SK-N-SH (cell line): ENCODE results near the gene ALKBH6. TPM values are rescaled to one million over a fixed set of nuclear protein-coding genes. Genes with fewer than 3 reads are reported as not detected.
A peak's percentile ranks its signal among the peaks of the same experiment; 100 is the strongest.

Source experiments
- CTCF ChIA-PET: fragments of 300-600, 350-600 bp; formaldehyde crosslinking; extraction: SDS; loops from one replicate; lab custom pipeline; 2021; lab: Yijun Ruan, JAX
- POLR2A ChIA-PET: fragments of 350-600 bp; sonication (Branson Sonifier 250); formaldehyde crosslinking; extraction: SDS; loops from one replicate; lab custom pipeline; 2020; ENCODE audit warnings: antibody characterized with exemption, inconsistent platforms; lab: Yijun Ruan, JAX
- DNase-seq: peaks from one replicate; pipeline ENCODE4 v3.0.0; 2012
- H2AFZ ChIP-seq: fragments of 200-600 bp; sonication (generic); 2 replicates; pipeline ENCODE4 v1.8.1; 2016; ENCODE audit warnings: antibody characterized with exemption, mild to moderate bottlenecking, low read depth
- H3F3A ChIP-seq: fragments of 200-600 bp; sonication (generic); replicated peaks from 2 replicates; pipeline ENCODE3; 2016; ENCODE audit warnings: antibody characterized with exemption, mild to moderate bottlenecking; ENCODE audit not compliant: insufficient read depth
- H3K27ac ChIP-seq, 2 experiments: fragments of 200-500 bp in 1 of 2; fragments of 200-600 bp in 1 of 2; sonication (Bioruptor generic) in 1 of 2; sonication (generic), shearing (Covaris generic) in 1 of 2; 2 replicates each; pipeline versions ENCODE4 v1.5.1 to v1.6.1; 2014 to 2016; ENCODE audit warnings: low read depth in 2 of 2, inconsistent platforms in 1 of 2, low read length in 1 of 2, mild to moderate bottlenecking in 1 of 2, mixed read lengths in 1 of 2
- H3K27me3 ChIP-seq: fragments of 200-600 bp; sonication (generic), shearing (Covaris generic); 2 replicates; pipeline ENCODE4 v1.6.1; 2016; ENCODE audit warnings: mixed run types; ENCODE audit not compliant: insufficient read depth
- H3K36me3 ChIP-seq, 2 experiments: fragments of 200-500 bp in 1 of 2; fragments of 200-600 bp in 1 of 2; sonication (Bioruptor generic) in 1 of 2; sonication (generic) in 1 of 2; replicated peaks in 1 of 2; 2 replicates each; pipeline versions ENCODE3 to v1.5.1; 2014 to 2016; ENCODE audit warnings: low read length in 1 of 2, mild to moderate bottlenecking in 1 of 2; ENCODE audit not compliant: insufficient read depth in 2 of 2, control insufficient read depth in 1 of 2
- H3K4me1 ChIP-seq, 2 experiments: fragments of 200-500 bp in 1 of 2; fragments of 200-600 bp in 1 of 2; sonication (Bioruptor generic) in 1 of 2; sonication (generic), shearing (Covaris generic) in 1 of 2; 2 replicates each; pipeline versions ENCODE4 v1.5.1 to v1.6.1; 2014 to 2016; ENCODE audit warnings: low read depth in 1 of 2, low read length in 1 of 2, mixed run types in 1 of 2; ENCODE audit not compliant: insufficient read depth in 2 of 2, control insufficient read depth in 1 of 2
- H3K4me2 ChIP-seq: fragments of 200-600 bp; sonication (generic), shearing (Covaris generic); 2 replicates; pipeline ENCODE4 v1.6.1; 2017; ENCODE audit warnings: mixed run types
- H3K4me3 ChIP-seq, 2 experiments: fragments of 200-500 bp in 1 of 2; fragments of 200-600 bp in 1 of 2; sonication (Bioruptor generic) in 1 of 2; sonication (generic), shearing (Covaris generic) in 1 of 2; 2 replicates each; pipeline versions ENCODE4 v1.5.1 to v1.8.1; 2014 to 2016; ENCODE audit warnings: low read depth in 2 of 2, inconsistent platforms in 1 of 2, low read length in 1 of 2, mild to moderate bottlenecking in 1 of 2, mixed read lengths in 1 of 2, moderate library complexity in 1 of 2
- H3K79me2 ChIP-seq: fragments of 200-600 bp; sonication (generic); 2 replicates; pipeline ENCODE4 v1.8.1; 2017; ENCODE audit warnings: mild to moderate bottlenecking; ENCODE audit not compliant: insufficient read depth
- H3K9ac ChIP-seq: fragments of 200-600 bp; sonication (generic); 2 replicates; pipeline ENCODE4 v1.6.1; 2017; ENCODE audit warnings: mixed run types
- H3K9me2 ChIP-seq: fragments of 200-600 bp; sonication (generic); 2 replicates; pipeline ENCODE4 v1.6.1; 2017; ENCODE audit warnings: mixed run types
- H3K9me3 ChIP-seq: fragments of 200-600 bp; sonication (generic); 2 replicates; pipeline ENCODE4 v1.6.1; 2017; ENCODE audit warnings: mixed run types, mild to moderate bottlenecking, moderate library complexity
- H4K20me1 ChIP-seq: fragments of 200-600 bp; sonication (generic); 2 replicates; pipeline ENCODE4 v1.6.1; 2017; ENCODE audit warnings: mild to moderate bottlenecking, mixed run types; ENCODE audit not compliant: insufficient read depth
- CTCF ChIP-seq: fragments of 200-600 bp; sonication (generic); IDR thresholded peaks from 2 replicates; pipeline ENCODE4 v1.6.1; 2017; ENCODE audit warnings: antibody characterized with exemption, mild to moderate bottlenecking, moderate library complexity
- FOXJ3 ChIP-seq: sonication (generic); formaldehyde crosslinking; IDR thresholded peaks from 2 replicates; pipeline ENCODE4 v1.5.1; 2020; ENCODE audit warnings: mild to moderate bottlenecking, missing genetic modification reagents
- JUND ChIP-seq: IDR thresholded peaks from 2 replicates; pipeline ENCODE4 v1.4.0; 2012
- MEF2A ChIP-seq: IDR thresholded peaks from 2 replicates; pipeline ENCODE4 v1.4.0; 2012; ENCODE audit warnings: low read depth, borderline replicate concordance
- MXI1 ChIP-seq: IDR thresholded peaks from 2 replicates; pipeline ENCODE4 v1.6.1; 2012; ENCODE audit warnings: mild to moderate bottlenecking, low read depth, low read length, improper control_type of control experiment
- NRF1 ChIP-seq: IDR thresholded peaks from 2 replicates; pipeline ENCODE4 v1.6.1; 2012; ENCODE audit warnings: low read depth, mild to moderate bottlenecking, low read length
- PBX3 ChIP-seq: IDR thresholded peaks from 2 replicates; pipeline ENCODE4; 2012
- TAF1 ChIP-seq: IDR thresholded peaks from 2 replicates; pipeline ENCODE4 v1.6.1; 2012; ENCODE audit warnings: low read depth, mild to moderate bottlenecking, low read length, moderate library complexity, borderline replicate concordance
- WGBS: methylation state at CpG from one replicate; pipeline ENCODE4 v1.1.6; 2017; ENCODE audit warnings: low lambda C conversion rate; 5-methylcytosine and 5-hydroxymethylcytosine counted together
- polyA plus RNA-seq, 3 experiments: library from polyadenylated mRNA; depleted of rRNA; stranded (reverse); fragments of >200 nt; gene quantifications; 2 replicates each; pipeline ENCODE4 v1.2.3, GENCODE V29; 2012

Gene ALKBH6
- polyA plus RNA-seq, 1 of the 3 experiments (the other 2 are of a cell fraction) = 29.9 TPM

- H3K4me2 ChIP-seq = no peak overlapping the region
- no peaks in the 10 kb centered on the region for H3K79me2 ChIP-seq
- H3K9me3 ChIP-seq = no peaks in the 10 kb centered on the region
- H2AFZ ChIP-seq = no peak overlapping the region
- no peak overlapping the region for H3K27ac ChIP-seq
- no peaks in the 10 kb centered on the region; a peak in 1 of 4 replicates for H3K4me1 ChIP-seq
- no peaks in the 10 kb centered on the region for H3F3A ChIP-seq
- H3K36me3 ChIP-seq = no peaks in the 10 kb centered on the region
- CTCF ChIA-PET = no interaction called here
- H3K9ac ChIP-seq = no peak overlapping the region
- H3K4me3 ChIP-seq = no peak overlapping the region
- no peak for DNase-seq
- no peaks in the 10 kb centered on the region for H3K9me2 ChIP-seq
- POLR2A ChIA-PET = no interaction called here
- WGBS = 50% methylated on average over 3 of the region's 3 CpGs
- no peaks in the 10 kb centered on the region for H4K20me1 ChIP-seq
- peaks cover 7% of the 10 kb centered on the region; the same call in 1 of the 2 replicates for H3K27me3 ChIP-seq
- no peak for TF ChIP-seq PBX3
Observed at GRCh38 chr19:35988824-35989223, 25.2 kb downstream of the ALKBH6 start.

- Histone ChIP-seq H3K27me3 (peaks cover 7% of the 10 kb centered on the region; the same call in 1 of the 2 replicates), H3K36me3 (no peaks in the 10 kb centered on the region), H3K4me2 (peak overlapping the region; percentile 78; the same call in 1 of the 2 replicates), H3K4me3 (peak overlapping the region; percentile 28 to 48; a peak in 2 of 4 replicates), H4K20me1 (no peaks in the 10 kb centered on the region), H3K9me3 (no peaks in the 10 kb centered on the region), H3K79me2 (no peaks in the 10 kb centered on the region), H3K27ac (no peak overlapping the region), H3K9me2 (no peaks in the 10 kb centered on the region), H3K9ac (no peak overlapping the region), H3F3A (no peaks in the 10 kb centered on the region), H2AFZ (no peak overlapping the region), H3K4me1 (no peaks in the 10 kb centered on the region)
- ChIA-PET CTCF (interaction anchor here (0.6 to 1.8 kb wide), 5 partner anchors 17 to 257 kb away, joined by 3 to 4 read pairs (median 3); no protein-coding TSS in a partner anchor), POLR2A (no interaction called here)
- 16% methylated on average over 8 of the region's 8 CpGs for WGBS
- no peak for DNase-seq
- no peak for TF ChIP-seq CTCF
- no peak for TF ChIP-seq JUND
- TF ChIP-seq MEF2A = no peak
- TF ChIP-seq TAF1 = no peak
Observed at GRCh38 chr19:35987571-35987896, 26.5 kb downstream of the ALKBH6 start.

- DNase-seq = peak; percentile 90
- ChIA-PET POLR2A (no interaction called here), CTCF (interaction anchor here (0.6 to 1.8 kb wide), 5 partner anchors 18 to 258 kb away, joined by 3 to 4 read pairs (median 3); no protein-coding TSS in a partner anchor)
- Histone ChIP-seq H3K9me3 (no peaks in the 10 kb centered on the region), H2AFZ (no peak overlapping the region), H3K27ac (no peak overlapping the region), H3K4me3 (peak overlapping the region; percentile 28 to 48), H3K36me3 (no peaks in the 10 kb centered on the region), H3K79me2 (no peaks in the 10 kb centered on the region), H3K4me2 (peak overlapping the region; percentile 78; the same call in 1 of the 2 replicates), H3K4me1 (no peaks in the 10 kb centered on the region), H4K20me1 (no peaks in the 10 kb centered on the region), H3K9me2 (no peaks in the 10 kb centered on the region), H3K9ac (no peak overlapping the region), H3K27me3 (peaks cover 7% of the 10 kb centered on the region; the same call in 1 of the 2 replicates), H3F3A (no peaks in the 10 kb centered on the region)
- WGBS = 14% methylated on average over 52 of the region's 54 CpGs
- no peak for TF ChIP-seq FOXJ3 (CRISPR knock-in tag)
- peak; percentile 8; the same call in 1 of the 2 replicates for TF ChIP-seq NRF1
- peak; percentile 86 for TF ChIP-seq MXI1
Observed at GRCh38 chr19:35986664-35987570, 27.1 kb downstream of the ALKBH6 start.
